NCI-H1694 treated with DMSO at 0.1 percent for 48 hours (cell line): ENCODE results near the gene TPRX2.
"Not testable (repeated sequence)": the region's sequence is repeated elsewhere in the genome, so short reads cannot be mapped to it uniquely, and the experiment has no call there.

Source experiments
- DNase-seq: peaks from one replicate; lab custom pipeline; 2025; lab: John Stamatoyannopoulos, UW

TPRX2 gene

GRCh38 chr19:47861630-47862029 is 2.6 kb downstream of the TPRX2 start:
- no peak for DNase-seq

GRCh38 chr19:47863514-47863936 is 4.5 kb downstream of the TPRX2 start:
- peak; percentile 11 for DNase-seq

GRCh38 chr19:47865166-47865565 is 6.1 kb downstream of the TPRX2 start:
- DNase-seq: no peak

- no peak for DNase-seq
These were observed 19.9 kb downstream of the TPRX2 start for GRCh38 chr19:47878906-47879305.

DNA sequence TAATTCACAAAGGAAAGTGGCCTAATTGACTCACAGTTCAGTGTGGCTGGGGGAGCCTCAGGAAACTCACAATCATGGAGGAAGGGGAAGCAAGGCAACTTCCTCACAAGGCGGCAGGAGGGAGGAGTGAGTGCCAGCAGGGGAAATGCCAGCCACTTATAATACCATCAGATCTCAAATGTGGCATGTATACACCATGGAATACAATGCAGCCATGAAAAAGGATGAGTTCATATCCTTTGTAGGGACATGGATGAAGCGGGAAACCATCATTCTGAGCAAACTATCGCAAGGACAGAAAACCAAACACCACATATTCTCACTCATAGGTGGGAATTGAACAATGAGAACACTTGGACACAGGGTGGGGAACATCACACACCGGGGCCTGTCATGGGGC is 20.4 kb downstream of the TPRX2 start:
- DNase-seq: not testable (repeated sequence)

DNA sequence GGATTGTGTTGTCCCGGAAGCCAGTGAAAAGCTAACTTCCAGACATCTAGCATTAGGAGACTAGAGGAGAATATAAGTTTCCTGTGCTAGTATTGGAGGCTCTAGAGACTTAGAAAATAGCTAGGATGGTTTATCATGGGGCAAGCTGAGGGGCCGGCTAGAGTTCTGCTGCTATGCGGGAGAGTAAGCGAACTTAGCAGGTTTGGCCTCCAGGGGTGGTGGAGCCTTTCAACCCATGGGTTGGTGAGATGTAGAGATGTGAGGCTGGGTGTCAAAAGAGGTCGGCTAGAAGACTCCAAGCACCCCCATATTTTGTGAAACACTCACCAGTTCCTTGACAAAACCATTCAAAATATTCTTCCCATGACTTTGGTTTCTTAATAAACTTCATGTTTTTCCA is 22.7 kb downstream of the TPRX2 start:
- DNase-seq: no peak

GRCh38 chr19:47882890-47883289 is 23.9 kb downstream of the TPRX2 start:
- no peak for DNase-seq

- DNase-seq: no peak
These were observed 26.0 kb downstream of the TPRX2 start for GRCh38 chr19:47885067-47885463.

- DNase-seq: no peak
These were observed 27.1 kb downstream of the TPRX2 start, which contains the start of gene SULT2A1 for GRCh38 chr19:47886010-47886559. SULT2A1 (minus strand) TSS chr19:47886315; CDS start chr19:47886257, 58 bp downstream.

DNA sequence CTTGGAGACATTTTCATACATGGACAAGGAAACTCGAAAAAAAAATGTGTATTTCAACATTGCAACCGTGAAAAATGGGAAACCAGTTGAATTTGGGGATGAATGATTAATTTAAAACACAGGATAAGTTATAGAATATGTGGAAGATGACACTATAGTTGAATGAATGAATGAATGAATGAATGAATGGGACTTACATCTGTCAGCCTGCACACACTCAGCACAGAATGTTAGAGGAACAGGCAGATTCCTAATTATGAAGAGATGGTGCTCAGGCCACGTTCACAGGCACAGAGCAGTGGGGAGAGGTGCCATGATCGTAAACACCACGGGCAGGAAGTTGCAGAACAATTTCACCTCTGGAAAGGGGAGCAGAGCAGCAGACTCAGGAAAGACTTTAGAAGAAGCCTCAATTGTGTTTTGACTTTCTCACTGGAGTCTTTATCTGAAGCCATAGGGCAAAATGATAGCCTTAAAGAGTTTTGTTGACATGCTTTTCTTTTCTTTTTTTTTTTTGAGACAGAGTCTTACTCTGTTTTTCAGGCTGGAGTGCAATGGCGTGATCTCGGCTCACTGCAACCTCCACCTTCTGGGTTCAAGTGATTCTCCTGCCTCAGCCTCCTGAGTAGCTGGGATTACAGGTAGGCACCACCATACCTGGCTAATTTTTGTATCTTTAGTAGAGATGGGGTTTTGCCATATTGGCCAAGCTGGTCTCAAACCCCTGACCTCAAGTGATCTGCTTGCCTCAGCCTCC is 32.0 kb downstream of the TPRX2 start:
- no peak for DNase-seq

- no peak for DNase-seq
These were observed 32.5 kb downstream of the TPRX2 start for GRCh38 chr19:47891622-47891922.

DNA sequence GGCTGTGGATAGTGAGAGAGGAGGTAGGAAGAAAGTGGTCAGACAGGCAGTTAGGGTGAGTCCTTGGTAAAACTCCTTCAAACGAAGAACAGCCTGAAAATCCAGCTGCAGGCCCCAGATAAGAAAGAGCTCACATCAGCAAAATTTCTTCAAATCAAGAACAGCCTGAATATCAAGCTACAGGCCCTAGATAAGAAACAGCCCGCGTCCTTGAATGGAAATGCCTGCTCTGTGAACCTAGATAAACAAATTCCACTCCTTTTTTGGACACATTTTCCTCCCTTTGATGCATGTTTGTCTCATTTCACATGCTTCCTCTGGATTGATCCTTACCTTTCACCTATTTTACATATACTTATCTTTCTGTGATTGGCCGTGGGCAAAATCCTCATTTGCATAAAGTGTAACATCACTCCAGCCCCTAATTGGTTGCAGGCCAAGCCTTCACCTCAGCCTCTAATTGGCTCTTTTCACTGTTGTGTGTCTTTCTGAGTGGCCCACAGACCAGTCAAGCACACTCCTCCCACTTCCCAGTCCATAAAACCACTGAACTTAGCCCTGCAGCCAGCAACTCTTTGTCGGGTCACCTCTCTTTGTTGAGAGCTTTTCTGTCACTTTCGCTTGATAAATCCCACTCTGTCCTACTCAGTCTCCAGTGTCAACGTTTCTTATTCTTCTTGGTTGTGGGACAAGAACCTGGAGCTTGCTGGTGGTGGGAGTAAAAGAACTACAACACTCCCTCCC is 33.1 kb downstream of the TPRX2 start:
- no peak for DNase-seq

DNA sequence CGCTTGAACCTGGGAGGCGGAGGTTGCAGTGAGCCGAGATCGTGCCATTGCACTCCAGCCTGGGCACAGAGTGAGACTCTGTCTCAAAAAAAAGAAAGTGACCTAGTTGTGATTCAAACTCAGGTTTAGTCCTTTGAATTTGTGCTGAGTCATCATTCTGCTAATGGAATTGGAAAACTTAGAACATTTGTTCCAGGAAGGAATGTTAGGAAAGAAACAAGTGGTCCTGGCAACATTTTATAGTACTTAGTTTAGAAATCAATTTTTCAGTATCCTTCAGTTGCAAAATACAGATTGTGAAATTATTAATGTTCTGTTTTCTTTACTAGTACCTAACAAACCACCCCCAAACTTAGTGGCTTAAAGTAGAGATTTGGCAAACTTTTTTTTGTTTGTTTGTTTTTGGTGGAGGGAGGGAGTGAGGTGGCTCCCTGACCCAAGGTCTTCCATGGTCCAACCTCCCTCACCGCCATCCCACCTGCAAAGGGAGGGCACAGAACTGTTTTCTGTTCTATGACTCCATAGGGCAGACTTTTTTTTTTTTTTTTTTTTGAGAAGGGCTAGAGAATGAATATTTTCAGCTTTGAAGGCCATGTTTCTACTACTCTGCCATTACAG is 36.2 kb downstream of the TPRX2 start:
- no peak for DNase-seq

GRCh38 chr19:47896019-47896418 is 37.0 kb downstream of the TPRX2 start:
- no peak for DNase-seq

GRCh38 chr19:47896773-47897172 is 37.7 kb downstream of the TPRX2 start:
- DNase-seq: no peak

DNA sequence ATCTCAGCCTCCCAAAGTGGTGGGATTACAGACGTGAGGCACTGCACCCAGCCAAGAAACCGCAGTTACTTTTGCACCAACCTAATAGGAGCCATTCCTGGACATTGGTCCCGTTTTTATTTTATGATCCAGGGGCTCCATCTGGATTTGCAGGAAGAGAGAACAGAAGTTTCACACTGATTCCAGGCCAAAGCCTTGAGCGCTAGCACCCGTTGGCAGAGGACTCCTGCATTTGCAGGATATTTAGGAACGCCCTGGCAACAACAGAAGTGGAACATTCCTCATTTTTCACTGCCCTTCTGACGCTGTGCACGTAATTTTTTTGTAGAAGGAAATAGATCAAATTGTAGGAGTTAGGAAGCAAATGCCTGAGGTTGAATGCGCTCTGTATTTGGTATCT is 38.8 kb downstream of the TPRX2 start:
- no peak for DNase-seq

- DNase-seq: no peak
These were observed 40.3 kb downstream of the TPRX2 start for GRCh38 chr19:47899335-47899734.

DNA sequence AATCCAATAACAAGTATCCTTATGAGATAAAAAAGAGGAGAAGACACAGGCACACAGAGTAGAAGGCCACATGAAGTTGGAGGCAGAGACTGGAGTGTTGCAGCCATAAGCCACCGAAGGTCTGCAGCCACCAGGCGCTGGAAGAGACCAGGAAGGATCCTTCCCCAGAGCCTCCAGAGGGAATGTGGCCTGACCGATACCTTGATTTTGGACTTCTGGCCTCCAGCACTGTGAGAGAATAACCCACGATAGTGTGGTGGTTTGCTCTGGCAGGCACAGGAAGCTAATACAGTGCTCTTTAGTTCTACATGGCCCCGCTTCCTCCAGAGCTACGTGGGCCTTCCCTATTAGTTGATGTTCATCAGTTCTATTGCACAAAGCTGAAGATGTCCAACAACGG is 42.3 kb downstream of the TPRX2 start:
- DNase-seq: no peak

DNA sequence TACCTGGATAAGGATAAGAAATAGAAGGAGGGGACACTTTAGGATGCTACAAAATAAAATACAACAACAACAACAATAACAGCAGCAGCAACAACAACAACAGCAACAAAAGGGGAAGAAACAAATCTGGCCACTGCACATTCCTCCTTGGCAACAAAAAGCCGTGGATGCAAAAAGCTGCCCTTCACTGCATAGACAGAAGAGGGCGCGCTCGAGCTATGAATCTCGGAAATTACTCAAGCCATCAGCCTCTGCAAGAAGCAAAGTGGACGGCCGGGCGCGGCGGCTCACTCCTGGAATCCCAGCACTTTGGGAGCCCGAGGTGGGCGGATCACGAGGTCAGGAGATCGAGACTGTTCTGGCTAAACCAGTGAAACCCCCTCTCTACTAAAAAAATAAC is 50.3 kb downstream of the TPRX2 start:
- DNase-seq: not testable (repeated sequence)

DNA sequence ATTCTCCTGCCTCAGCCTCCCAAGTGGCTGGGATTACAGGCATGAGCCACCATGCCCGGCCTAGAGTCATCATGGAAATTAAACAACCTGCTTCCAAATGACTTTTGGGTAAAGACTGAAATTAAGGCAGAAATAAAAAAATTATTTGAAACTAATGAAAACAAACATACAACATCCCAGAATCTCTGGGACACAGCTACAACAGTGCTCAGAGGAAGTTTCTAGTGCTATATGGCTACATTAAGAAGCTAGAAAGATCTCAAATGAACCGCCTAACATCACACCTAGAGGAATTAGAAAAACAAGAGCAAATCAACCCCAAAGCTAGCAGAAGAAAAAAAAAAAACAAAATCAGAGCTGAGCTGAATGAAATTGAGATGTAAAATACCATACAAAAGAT is 51.2 kb downstream of the TPRX2 start:
- not testable (repeated sequence) for DNase-seq
